GM21515 (cell line): ENCODE measurements around the gene NDUFA7.
"Not testable (repeated sequence)": the region's sequence is repeated elsewhere in the genome, so short reads cannot be mapped to it uniquely, and the experiment has no call there.

Experiments
- ATAC-seq: cut with Tn5 transposase; IDR thresholded peaks from one replicate; pipeline ENCODE4 v1.9.1; 2021; ENCODE audit not compliant: unreplicated experiment

Gene NDUFA7

GRCh38 chr19:8321067-8321985 is at the start of gene NDUFA7, which contains the start of gene RPS28:
TSS of gene NDUFA7 (minus strand) at chr19:8321375. CDS start at chr19:8321358, 17 bp downstream.
TSS of gene RPS28 (plus strand) at chr19:8321496. CDS start at chr19:8321531, 35 bp downstream.
- peak; percentile 80 for ATAC-seq

- no peak for ATAC-seq
These were observed 49.2 kb upstream of the NDUFA7 start for GRCh38 chr19:8370176-8371010.

GRCh38 chr19:8367327-8368001 is 46.3 kb upstream of the NDUFA7 start:
- no peak for ATAC-seq

GRCh38 chr19:8366961-8367326 is 45.8 kb upstream of the NDUFA7 start:
- no peak for ATAC-seq

- ATAC-seq, result no peak
These were observed 45.0 kb upstream of the NDUFA7 start for GRCh38 chr19:8366121-8366581.

GRCh38 chr19:8363803-8364771 is 42.9 kb upstream of the NDUFA7 start, which contains the start of gene ANGPTL4:
TSS of gene ANGPTL4 (plus strand) at chr19:8364155. CDS start at chr19:8364322, 167 bp downstream.
- no peak for ATAC-seq

GRCh38 chr19:8361921-8362793 is 41.0 kb upstream of the NDUFA7 start:
- ATAC-seq, result no peak

GRCh38 chr19:8360196-8360595 is 39.0 kb upstream of the NDUFA7 start:
- ATAC-seq, result no peak

- ATAC-seq, result no peak
These were observed 37.8 kb upstream of the NDUFA7 start for GRCh38 chr19:8358948-8359347.

GRCh38 chr19:8357007-8357521 is 35.9 kb upstream of the NDUFA7 start:
- no peak for ATAC-seq

- no peak for ATAC-seq
These were observed 34.6 kb upstream of the NDUFA7 start for GRCh38 chr19:8355631-8356402.

GRCh38 chr19:8352845-8353244 is 31.7 kb upstream of the NDUFA7 start:
- ATAC-seq, result not testable (repeated sequence)

GRCh38 chr19:8352134-8352827 is 31.1 kb upstream of the NDUFA7 start:
- no peak for ATAC-seq

- not testable (repeated sequence) for ATAC-seq
These were observed 28.6 kb upstream of the NDUFA7 start for GRCh38 chr19:8349629-8350372.

GRCh38 chr19:8343483-8343844 is 22.3 kb upstream of the NDUFA7 start:
- ATAC-seq, result no peak

GRCh38 chr19:8342684-8343482 is 21.7 kb upstream of the NDUFA7 start, which contains the start of gene KANK3:
TSS of gene KANK3 (minus strand) at chr19:8343262. CDS start at chr19:8337828, 5,434 bp downstream.
- peak; percentile 81 for ATAC-seq
